MM.1S (cell line): Measurements from ENCODE around the gene COL7A1.

Experiments used
- EZH2 ChIP-seq: fragments of 300-600 bp; sonication (generic); optimal IDR thresholded peaks from 2 replicates; pipeline ENCODE3; 2017; ENCODE audit warnings: low read depth, mild to moderate bottlenecking, antibody characterized with exemption, low read length, mixed read lengths
- EZH2phosphoT487 ChIP-seq: fragments of 300-600 bp; sonication (generic); IDR thresholded peaks from 2 replicates; pipeline ENCODE4 v1.6.1; 2018; ENCODE audit warnings: antibody characterized with exemption, low read length
- TF ChIP-seq, protein P1 (sequence below): fragments of 300-600 bp; sonication (generic); IDR thresholded peaks from 2 replicates; pipeline ENCODE4 v1.5.1; 2016; ENCODE audit warnings: antibody characterized with exemption, low read length, mixed read lengths

DNA sequence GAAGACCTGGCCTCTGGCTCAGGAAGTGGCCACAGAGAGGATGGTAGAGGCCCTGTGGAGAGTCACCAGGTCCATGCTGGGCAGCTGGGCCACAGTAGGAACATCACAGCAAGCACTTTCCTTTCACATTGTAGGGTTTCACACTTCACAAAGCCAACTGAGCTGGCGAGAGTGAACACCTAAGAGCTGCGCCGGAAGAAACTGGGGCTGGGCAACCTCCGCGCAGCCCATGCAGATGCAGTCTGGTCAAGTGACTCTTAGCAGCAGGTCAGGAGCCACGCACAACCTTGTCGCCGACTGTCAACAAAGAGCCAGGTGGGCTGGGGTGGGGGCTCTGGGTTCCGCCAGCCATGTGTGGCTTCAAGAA is 75.9 kb downstream of the COL7A1 start:
- TF ChIP-seq EZH2, result no peak
- TF ChIP-seq, protein P1, sequence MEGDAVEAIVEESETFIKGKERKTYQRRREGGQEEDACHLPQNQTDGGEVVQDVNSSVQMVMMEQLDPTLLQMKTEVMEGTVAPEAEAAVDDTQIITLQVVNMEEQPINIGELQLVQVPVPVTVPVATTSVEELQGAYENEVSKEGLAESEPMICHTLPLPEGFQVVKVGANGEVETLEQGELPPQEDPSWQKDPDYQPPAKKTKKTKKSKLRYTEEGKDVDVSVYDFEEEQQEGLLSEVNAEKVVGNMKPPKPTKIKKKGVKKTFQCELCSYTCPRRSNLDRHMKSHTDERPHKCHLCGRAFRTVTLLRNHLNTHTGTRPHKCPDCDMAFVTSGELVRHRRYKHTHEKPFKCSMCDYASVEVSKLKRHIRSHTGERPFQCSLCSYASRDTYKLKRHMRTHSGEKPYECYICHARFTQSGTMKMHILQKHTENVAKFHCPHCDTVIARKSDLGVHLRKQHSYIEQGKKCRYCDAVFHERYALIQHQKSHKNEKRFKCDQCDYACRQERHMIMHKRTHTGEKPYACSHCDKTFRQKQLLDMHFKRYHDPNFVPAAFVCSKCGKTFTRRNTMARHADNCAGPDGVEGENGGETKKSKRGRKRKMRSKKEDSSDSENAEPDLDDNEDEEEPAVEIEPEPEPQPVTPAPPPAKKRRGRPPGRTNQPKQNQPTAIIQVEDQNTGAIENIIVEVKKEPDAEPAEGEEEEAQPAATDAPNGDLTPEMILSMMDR, result no peak
- TF ChIP-seq EZH2phosphoT487, result no peak
